Activated T-cell treated with anti-CD3 and anti-CD28 coated beads, Interleukin-2, amount 50 U/mL, for 24 hours (primary cell): ENCODE results near the gene IGSF10.

Source experiments
- DNase-seq: peaks from one replicate; pipeline ENCODE4 v3.0.0-alpha.2; 2020
- H3K27ac Mint-ChIP-seq: 2 replicates; pipeline ENCODE4 v1.8.0; 2020; ENCODE audit warnings: mild to moderate bottlenecking, mixed read lengths
- H3K27me3 Mint-ChIP-seq: 2 replicates; pipeline ENCODE4 v1.8.0; 2020; ENCODE audit warnings: mixed read lengths
- H3K36me3 Mint-ChIP-seq: 2 replicates; pipeline ENCODE4 v1.8.0; 2020; ENCODE audit warnings: low read depth, mixed read lengths
- H3K4me1 Mint-ChIP-seq: 2 replicates; pipeline ENCODE4 v1.8.0; 2020; ENCODE audit warnings: low read depth, mixed read lengths
- H3K4me3 Mint-ChIP-seq: 2 replicates; pipeline ENCODE4 v1.8.0; 2020; ENCODE audit warnings: mild to moderate bottlenecking, moderate library complexity, mixed read lengths
- H3K9me3 Mint-ChIP-seq: 2 replicates; pipeline ENCODE4 v1.8.0; 2020; ENCODE audit warnings: mixed read lengths

The IGSF10 gene

DNA sequence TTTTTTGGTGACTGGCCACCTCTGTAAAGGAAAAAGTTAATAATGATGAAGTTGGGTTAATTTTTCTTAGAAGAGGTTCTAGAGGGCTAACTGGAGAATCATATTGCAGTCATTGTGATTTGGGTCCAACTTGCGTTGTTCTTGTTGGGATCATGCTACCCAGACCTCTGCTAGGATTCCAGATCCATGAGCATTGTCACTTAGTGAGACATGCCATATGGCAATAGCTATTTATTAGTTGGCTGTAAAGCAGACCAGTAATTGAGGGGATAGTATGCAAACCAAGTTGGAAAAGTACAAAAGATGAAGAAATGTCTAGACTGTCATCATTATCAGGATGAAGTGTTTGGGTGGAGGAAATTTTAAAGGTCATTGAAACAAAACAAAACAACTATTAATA is 45.6 kb downstream of the IGSF10 start:
- Mint-ChIP-seq H3K4me1 (no peaks in the 10 kb centered on the region), H3K4me3 (no peak overlapping the region), H3K27me3 (peaks cover 2% of the 10 kb centered on the region), H3K9me3 (no peaks in the 10 kb centered on the region), H3K36me3 (no peaks in the 10 kb centered on the region), H3K27ac (no peak overlapping the region)
- DNase-seq, result no peak

- Mint-ChIP-seq H3K36me3 (no peaks in the 10 kb centered on the region), H3K27ac (no peak overlapping the region), H3K27me3 (peaks cover 2% of the 10 kb centered on the region), H3K4me3 (no peak overlapping the region), H3K4me1 (no peaks in the 10 kb centered on the region), H3K9me3 (no peaks in the 10 kb centered on the region)
- DNase-seq, result no peak
These were observed 47.9 kb downstream of the IGSF10 start for GRCh38 chr3:151412989-151413388.
